GM18907 (cell line): Measurements from ENCODE around the gene VAT1L.
"Not testable (repeated sequence)": the region's sequence is repeated elsewhere in the genome, so short reads cannot be mapped to it uniquely, and the experiment has no call there.

Source experiments
- ATAC-seq: cut with Tn5 transposase; IDR thresholded peaks from one replicate; pipeline ENCODE4 v1.9.1; 2021; ENCODE audit warnings: mild to moderate bottlenecking, moderate library complexity; ENCODE audit not compliant: unreplicated experiment

The VAT1L gene

GRCh38 chr16:77947590-77947989 is 159.2 kb downstream of the VAT1L start:
- ATAC-seq: not testable (repeated sequence)

- no peak for ATAC-seq
Observed at GRCh38 chr16:77948835-77949234, 160.5 kb downstream of the VAT1L start.

- ATAC-seq: no peak
Observed at GRCh38 chr16:77949445-77949844, 161.1 kb downstream of the VAT1L start.

- ATAC-seq: peak; percentile 51
Observed at GRCh38 chr16:77951788-77952187, 163.4 kb downstream of the VAT1L start.

- no peak for ATAC-seq
Observed at GRCh38 chr16:77955127-77955526, 166.8 kb downstream of the VAT1L start.

GRCh38 chr16:77956231-77956630 is 167.9 kb downstream of the VAT1L start:
- no peak for ATAC-seq

- no peak for ATAC-seq
Observed at GRCh38 chr16:77960766-77961165, 172.4 kb downstream of the VAT1L start.

- ATAC-seq: no peak
Observed at GRCh38 chr16:77961814-77962213, 173.4 kb downstream of the VAT1L start.

GRCh38 chr16:77962689-77963088 is 174.3 kb downstream of the VAT1L start:
- ATAC-seq: no peak

GRCh38 chr16:77963185-77964044 is 175.1 kb downstream of the VAT1L start:
- no peak for ATAC-seq

- ATAC-seq: no peak
Observed at GRCh38 chr16:77965346-77965745, 177.0 kb downstream of the VAT1L start.

- no peak for ATAC-seq
Observed at GRCh38 chr16:77967054-77967904, 178.9 kb downstream of the VAT1L start.

GRCh38 chr16:77969861-77970260 is 181.5 kb downstream of the VAT1L start:
- no peak for ATAC-seq

- ATAC-seq: no peak
Observed at GRCh38 chr16:77970371-77970770, 182.0 kb downstream of the VAT1L start.

GRCh38 chr16:77971306-77972061 is 183.1 kb downstream of the VAT1L start:
- peak; percentile 77 for ATAC-seq

- no peak for ATAC-seq
Observed at GRCh38 chr16:77972062-77972392, 183.7 kb downstream of the VAT1L start.

GRCh38 chr16:77974883-77975282 is 186.5 kb downstream of the VAT1L start:
- ATAC-seq: no peak

GRCh38 chr16:77975942-77976341 is 187.6 kb downstream of the VAT1L start:
- ATAC-seq: no peak

- no peak for ATAC-seq
Observed at GRCh38 chr16:77977339-77977738, 189.0 kb downstream of the VAT1L start.

- no peak for ATAC-seq
Observed at GRCh38 chr16:77985111-77985510, 196.7 kb downstream of the VAT1L start.

GRCh38 chr16:77986011-77986740 is 197.8 kb downstream of the VAT1L start:
- no peak for ATAC-seq
